CD4-positive, alpha-beta T cell treated with Interferon gamma for 1 hour (primary cell): ENCODE data around the gene MPHOSPH6.
"Not testable (repeated sequence)": the region's sequence is repeated elsewhere in the genome, so short reads cannot be mapped to it uniquely, and the experiment has no call there.

Experiments
- DNase-seq: peaks from one replicate; pipeline ENCODE4 v3.0.0-alpha.2; 2020

The MPHOSPH6 gene

DNA sequence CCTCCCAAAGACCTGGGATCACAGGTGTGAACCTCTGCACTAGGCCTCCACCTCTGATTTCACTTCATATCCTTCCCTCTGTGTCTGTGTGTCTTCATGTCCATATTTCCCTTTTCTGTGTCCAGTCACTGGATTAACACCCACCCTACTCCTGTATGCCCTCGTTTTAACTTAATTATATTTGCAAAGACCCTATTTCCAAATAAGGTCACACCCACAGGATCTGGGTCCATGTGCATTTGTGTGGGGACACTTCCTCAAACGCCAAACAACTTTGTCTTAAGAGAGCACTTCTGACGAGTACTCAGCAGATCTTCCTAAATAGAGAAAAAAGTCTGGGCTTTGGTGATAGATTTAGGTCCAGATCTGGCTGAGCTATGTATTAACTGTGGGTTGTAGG, 56.3 kb downstream of the MPHOSPH6 start:
- DNase-seq, result no peak

- no peak for DNase-seq
Measured at GRCh38 chr16:82111944-82112343, 58.1 kb downstream of the MPHOSPH6 start.

DNA sequence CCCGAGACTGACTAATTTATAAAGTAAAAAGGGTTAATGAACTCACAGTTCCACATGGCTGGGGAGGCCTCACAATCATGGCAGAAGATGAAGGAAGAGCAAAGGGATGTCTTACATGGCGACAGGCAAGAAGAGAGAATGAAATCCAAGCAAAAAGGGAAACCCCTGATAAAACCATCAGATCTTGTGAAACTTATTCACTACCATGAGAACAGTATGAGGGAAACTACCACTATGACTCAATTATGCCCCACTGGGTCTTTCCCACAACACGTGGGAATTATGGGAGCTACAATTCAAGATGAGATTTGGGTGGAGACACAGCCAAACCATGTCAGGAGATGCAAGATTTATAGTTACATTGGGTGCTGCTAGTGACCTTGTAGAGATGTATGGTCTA, 60.8 kb downstream of the MPHOSPH6 start:
- not testable (repeated sequence) for DNase-seq

- no peak for DNase-seq
Measured at GRCh38 chr16:82108774-82109173, 61.2 kb downstream of the MPHOSPH6 start.

GRCh38 chr16:82108100-82108499, 61.9 kb downstream of the MPHOSPH6 start:
- DNase-seq, result no peak

DNA sequence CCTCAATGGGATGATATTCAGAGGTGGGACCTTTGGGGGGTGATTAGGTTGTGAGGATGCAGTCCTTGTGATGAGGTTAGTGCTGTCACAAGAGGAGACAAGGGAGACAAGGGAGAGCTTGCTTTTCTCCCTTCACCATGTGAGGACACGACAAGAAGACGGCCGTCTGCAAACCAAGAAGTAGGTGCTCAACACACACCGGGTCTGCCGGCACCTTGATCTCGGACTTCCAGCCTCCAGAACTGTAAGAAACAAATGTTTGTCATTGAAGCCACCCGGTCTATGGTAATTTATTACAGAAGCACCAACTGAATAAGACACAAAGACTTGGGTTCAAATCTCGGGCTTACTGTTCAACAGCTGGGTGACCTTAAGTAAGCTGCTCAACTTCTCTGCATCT, 64.9 kb downstream of the MPHOSPH6 start:
- no peak for DNase-seq
